HG02571 (cell line): Measurements from ENCODE around the gene C21orf58.
"Not testable (repeated sequence)": the region's sequence is repeated elsewhere in the genome, so short reads cannot be mapped to it uniquely, and the experiment has no call there.

Experiments
- ATAC-seq: cut with Tn5 transposase; IDR thresholded peaks from one replicate; pipeline ENCODE4 v1.9.1; 2021; ENCODE audit warnings: mild to moderate bottlenecking, moderate library complexity; ENCODE audit not compliant: unreplicated experiment

C21orf58 gene

DNA sequence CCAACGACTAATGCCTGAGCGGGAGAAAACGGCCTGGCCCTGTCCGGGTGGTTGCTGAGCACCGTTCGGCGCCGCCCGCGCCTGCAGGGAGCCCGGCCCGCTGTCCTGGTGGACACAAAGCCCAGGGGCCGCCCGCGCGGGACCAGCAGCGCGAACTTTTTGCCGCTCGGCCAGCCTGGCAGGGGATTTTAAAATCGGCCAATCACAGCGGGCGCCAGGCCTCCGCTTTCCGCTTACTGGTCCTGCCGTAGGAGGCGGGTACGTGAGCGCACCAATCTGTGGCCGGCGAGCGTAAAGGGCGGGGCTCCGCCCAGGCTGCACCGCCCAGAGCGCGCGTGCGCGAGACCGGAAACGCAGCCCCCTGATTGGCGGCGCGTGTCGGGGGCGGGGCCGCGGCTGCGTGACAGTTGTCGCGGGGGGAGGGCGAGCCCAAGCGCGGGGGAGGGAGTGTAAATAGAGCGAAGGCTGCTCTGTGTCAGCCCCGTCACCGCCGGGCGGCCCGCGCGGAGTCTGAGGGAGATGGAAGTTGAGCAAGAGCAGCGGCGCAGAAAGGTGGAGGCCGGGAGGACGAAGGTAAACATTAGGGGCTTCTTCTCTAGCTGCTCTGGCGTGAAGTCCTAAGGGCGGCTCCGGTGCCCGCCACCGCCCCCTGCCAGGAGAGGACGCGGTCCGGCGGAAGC, at the start of gene C21orf58, which contains the start of gene PCNT:
TSS of gene C21orf58 (minus strand) at position 161 of the 680 bp plus-strand sequence. CDS start 1,132 bp downstream, outside the sequence.
TSS of gene PCNT (plus strand) at position 447 of the 680 bp plus-strand sequence. CDS start at position 520, 73 bp downstream.
- peak; percentile 75 for ATAC-seq

DNA sequence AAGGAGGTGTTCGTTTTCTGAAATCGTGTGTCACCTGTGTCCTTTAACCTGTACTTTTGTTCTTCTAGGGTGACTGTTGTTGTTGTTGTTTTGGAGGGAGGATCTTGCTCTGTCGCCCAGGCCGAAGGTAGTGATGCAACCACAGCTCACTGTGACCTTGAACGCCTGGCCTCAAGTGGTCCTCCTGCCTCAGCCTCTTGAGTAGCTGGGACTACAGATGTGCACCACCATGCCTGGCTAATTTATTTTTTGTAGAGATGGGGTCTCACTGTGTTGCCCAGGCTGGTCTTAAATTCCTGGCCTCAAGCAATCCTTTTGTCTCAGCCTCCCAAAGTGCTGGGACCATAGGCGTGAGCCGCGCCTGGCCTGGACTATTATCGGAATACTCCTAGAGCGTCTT, 49.3 kb upstream of the C21orf58 start:
- not testable (repeated sequence) for ATAC-seq

DNA sequence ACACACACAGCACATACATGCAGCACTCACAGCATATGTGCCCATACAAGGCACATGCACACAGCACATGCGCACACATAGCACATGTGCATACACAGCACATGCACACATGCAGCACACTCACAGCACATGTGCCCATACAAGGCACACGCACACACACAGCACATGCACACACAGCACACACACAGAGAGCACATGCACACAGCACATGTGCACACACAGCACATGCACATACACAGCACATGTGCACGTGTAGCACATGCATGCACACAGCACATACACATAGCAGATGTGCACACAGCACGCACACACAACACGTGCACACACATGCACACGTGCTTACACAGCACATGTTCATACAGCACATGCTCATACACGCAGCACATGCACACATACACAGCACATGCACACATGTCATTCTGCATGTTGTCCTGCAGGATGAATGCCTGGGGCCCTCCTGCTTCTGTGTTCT, 48.4 kb upstream of the C21orf58 start:
- ATAC-seq, result no peak

DNA sequence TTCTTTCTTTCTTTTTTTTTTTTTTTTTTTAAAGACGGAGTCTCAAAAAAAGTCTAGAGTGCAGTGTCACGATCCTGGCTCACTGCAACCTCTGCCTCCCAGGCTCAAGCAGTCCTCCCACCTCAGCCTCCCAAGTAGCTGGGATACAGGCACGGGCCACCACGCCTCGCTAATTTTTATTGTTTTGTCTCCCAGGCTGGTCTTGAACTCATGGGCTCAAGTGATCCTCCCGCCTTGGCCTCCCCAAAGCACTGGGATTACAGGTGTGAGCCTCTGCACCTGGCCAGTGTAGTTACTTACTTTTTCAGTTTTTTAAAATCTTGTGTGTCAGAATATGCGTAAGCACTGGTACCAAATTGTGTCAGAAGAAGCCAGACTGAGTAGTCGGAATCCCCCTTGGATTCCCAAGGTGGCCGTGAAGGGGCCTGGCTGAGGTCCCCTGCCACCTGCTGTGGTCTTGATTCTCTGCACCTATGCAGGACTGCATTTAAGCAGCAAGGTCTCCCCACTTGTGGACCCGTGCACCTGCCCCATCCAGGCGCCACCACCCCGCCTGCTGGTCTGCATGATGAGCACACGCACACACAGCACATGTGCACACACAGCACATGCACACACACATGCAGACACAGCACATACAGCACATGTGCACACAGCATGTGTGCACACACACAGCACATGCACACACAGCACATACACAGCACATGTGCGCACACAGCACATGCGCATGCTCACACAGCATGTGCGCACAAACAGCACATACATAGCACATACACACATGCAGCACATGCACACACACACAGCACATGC, 47.7 kb upstream of the C21orf58 start:
- no peak for ATAC-seq

DNA sequence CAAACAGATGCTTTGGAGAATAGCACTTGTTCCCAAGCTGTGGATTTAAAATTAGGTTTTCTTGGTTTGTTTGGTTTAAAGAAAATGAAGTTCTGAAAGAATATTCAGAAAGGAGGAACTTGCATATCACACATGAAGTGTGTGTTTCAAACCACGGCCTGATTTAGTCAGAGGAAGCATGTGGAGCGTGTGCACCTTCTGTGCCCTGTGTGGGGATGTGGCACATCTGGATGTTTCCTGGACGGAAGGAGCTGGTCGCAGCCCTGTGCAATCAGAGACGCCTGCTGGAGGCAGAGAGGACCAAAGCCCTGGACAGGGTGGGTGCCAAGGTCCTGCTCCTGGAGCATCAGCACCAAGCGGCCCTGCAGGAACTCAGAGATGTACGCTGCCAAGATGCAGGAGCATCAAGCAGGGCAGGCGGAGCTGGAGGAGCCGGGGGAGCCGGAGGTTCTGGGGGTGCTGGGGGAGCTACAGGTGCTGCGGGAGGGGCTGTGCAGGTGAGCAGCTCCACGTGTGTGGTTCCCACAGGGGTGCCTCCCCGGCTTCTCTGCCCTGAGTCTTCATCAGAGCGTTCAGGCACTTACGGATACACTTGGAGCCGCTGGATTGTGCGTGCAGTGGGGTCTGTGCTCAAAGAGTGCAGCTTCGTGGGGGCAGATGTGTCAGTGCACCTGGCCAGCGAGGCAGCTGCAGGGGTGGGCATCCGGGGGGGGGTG, 46.0 kb upstream of the C21orf58 start:
- ATAC-seq, result no peak

DNA sequence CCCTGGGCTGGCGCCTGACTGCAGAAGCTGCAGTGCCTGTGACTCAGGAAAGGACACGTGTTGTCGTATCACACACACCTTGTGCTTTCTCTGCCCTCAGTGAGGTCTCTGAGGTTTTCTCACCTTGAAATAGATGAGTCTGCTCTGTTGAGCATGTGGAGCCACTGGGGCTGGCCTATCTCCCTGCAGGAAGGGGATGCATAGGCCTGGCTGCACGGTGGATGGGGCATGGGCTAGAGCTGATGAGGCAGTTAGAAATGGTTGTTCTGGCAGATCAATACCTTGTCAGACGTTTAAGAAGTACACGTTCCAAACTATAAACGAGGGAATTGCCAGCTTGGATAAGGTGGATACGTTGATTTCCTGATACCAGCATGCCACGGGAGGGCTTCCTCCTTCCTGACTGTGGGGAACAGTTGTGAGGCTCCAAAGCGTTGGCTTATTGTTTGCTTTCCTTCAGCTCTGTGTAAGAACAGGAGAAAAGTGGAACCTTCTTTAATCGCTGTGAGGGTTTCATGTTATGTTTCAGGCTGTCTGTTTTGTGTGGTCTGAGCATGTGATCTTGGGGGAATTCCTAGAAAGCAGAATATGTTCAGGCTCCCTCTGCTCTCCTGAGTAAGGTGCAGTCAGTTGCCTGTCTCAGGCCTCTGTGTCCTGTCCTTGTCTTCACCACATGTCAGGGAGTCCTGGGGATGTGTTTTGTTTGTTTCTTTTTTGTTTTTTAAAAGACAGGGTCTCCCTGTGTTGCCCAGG, 45.0 kb upstream of the C21orf58 start:
- ATAC-seq, result no peak

DNA sequence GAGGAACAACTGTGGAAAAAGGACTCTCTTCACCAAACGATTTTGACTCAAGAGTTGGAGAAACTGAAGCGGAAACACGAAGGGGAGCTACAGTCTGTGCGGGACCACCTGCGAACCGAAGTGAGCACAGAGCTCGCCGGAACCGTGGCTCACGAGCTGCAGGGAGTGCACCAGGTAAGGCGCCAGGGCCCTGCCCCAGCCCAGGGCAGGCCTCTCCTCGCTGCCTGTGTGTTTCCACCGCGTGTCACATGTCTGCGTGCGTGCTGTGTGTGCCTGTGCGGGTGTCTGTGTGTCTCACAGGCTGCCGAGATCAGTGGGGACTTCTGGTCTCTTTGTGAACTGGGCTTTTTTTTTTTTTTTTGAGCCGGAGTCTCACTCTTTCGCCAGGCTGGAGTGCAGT, 43.3 kb upstream of the C21orf58 start:
- ATAC-seq, result no peak

DNA sequence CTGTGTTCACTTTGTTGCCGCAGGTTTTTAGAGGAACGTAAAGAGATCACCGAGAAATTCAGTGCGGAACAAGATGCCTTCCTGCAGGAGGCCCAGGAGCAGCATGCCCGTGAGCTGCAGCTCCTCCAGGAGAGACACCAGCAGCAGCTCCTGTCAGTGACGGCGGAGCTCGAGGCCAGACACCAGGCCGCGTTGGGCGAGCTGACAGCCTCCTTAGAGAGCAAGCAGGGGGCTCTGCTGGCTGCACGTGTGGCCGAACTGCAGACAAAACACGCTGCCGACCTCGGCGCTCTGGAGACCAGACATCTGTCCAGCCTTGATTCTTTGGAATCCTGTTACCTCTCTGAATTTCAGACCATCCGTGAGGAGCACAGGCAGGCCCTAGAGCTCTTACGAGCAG, 42.9 kb upstream of the C21orf58 start:
- no peak for ATAC-seq

DNA sequence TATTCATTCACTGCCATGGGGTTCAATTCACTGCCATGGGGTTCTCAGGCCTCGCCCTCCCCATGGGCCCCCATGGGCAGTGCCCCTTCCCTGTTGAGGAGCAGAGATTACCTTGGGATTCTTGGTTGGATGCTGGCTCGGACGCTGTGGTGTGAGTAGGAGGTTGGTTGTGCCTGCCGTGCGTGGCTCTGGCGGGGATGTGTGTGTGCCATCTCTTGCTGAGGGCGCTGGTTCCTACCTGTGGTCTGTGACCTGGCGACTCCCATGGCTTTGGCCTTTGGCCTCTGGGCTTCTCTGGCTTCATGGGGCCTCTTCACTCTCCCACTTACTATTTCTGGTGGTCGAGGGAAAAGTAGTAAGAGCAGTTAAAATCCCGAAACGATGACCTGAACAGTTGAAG, 42.4 kb upstream of the C21orf58 start:
- ATAC-seq, result no peak

DNA sequence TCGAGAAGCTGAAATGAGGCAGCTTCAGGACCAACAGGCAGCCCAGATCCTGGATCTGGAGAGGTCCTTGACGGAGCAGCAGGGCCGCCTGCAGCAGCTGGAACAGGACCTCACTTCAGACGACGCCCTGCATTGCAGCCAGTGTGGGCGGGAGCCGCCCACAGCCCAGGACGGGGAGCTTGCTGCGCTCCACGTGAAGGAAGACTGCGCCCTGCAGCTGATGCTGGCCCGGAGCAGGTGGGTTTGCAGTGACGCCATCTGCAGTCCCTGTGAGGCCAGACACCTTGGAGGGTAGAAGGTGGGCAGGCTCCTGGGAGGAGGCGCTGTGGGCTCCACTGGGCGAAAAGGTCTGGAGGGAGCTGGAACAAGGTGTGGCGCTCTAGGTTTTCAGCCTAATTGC, 40.0 kb upstream of the C21orf58 start:
- no peak for ATAC-seq

DNA sequence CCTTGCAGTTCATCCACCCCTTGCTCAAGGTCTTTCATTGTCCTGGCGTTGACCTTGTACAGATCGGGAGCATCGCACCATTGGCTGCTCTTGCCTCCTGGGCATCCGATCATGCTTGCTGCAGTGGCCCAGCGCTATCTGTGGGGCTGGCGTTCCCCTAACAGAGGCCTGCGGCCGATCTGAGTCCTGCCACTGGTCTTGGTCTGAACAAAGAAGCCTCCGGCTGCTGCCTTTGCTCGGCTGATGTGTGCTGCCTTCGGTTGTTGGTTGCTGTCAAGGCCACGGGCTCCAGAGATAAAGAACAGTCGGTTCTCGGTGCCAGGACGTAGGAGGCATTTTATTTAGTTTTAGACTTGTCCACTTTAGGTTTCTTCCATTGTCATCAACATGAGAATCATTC, 39.3 kb upstream of the C21orf58 start:
- no peak for ATAC-seq

DNA sequence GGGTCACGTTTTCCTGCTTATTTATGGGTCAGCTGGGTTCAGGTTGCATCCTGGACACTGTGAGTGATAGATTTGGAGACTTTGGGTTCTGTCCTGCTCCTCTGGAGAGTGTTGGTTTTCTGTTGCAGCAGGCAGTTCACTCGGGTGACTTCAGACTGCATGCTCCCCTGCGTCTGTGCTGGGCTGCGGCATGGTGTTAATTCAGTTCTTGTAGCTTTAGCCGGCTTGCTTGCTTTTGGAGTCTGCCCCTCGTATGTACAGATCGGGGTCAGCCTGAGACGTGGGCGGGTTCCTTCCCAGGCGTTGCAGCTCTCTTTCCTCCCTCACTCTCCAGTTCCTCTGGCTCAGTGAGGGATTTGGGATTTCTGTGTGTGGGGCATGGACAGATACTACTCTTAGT, 38.3 kb upstream of the C21orf58 start:
- no peak for ATAC-seq

DNA sequence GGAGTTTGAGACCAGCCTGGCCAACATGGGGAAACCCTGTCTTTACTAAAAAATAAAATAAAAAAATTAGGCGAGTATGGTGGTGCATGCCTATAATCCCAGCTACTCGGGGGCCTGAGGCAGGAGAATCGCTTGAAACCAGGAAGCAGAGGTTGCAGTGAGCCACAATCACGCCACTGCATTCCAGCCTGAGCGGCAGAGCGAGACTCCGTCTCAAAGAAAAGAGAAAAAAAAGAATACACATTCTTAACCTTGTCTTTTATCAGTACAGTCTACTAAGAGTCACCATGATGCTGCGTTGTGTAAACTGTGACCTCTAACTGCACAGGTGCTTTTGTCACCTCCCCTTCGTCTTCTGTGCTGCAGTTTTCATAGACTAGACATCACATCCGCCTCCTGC, 37.5 kb upstream of the C21orf58 start:
- ATAC-seq, result no peak

DNA sequence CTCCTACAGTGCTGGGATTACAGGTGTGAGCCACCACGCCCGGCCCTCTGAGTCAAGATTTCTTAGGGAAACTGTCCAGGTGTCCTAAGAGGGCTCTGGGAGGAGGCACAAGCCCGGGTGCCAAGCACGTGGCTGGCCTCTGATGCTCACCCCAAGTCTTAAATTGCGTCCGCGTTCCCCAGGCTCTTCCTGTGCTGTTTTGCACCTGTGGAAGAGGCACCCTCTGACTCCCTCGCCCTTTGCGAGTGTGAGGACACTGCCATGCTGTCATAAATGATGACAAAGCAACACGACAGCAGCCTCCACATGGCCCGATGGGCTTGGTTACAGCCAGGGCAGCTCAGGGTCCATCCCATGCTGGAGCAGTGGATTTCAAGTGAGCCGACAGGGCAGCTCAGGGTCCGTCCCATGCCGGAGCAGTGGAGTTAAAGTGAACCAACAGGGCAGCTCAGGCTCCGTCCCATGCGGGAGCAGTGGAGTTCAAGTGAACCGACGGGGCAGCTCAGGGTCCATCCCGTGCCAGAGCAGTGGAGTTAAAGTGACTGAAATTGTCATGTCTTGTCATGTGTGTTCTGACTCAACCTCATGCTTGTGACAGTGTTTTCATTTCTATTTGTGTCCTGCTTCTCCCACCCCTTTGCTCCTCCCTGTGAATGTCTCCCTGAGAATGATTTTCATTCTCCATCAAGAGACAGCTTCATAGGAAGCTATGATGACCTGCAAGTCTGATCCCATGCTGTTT, 34.2 kb upstream of the C21orf58 start:
- ATAC-seq, result no peak

DNA sequence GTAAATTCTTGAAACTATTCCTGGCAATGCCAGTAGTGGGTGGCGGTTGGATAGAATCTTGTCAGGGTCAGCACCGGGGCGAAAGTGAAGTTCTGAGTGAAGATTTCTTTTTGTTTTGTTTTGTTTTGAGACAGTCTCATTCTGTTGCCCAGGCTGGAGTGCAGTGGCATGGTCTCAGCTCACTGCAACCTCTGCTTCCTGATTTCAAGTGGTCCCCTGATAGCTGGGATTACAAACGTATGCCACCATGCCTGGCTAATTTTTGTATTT, 33.6 kb upstream of the C21orf58 start:
- ATAC-seq, result no peak

DNA sequence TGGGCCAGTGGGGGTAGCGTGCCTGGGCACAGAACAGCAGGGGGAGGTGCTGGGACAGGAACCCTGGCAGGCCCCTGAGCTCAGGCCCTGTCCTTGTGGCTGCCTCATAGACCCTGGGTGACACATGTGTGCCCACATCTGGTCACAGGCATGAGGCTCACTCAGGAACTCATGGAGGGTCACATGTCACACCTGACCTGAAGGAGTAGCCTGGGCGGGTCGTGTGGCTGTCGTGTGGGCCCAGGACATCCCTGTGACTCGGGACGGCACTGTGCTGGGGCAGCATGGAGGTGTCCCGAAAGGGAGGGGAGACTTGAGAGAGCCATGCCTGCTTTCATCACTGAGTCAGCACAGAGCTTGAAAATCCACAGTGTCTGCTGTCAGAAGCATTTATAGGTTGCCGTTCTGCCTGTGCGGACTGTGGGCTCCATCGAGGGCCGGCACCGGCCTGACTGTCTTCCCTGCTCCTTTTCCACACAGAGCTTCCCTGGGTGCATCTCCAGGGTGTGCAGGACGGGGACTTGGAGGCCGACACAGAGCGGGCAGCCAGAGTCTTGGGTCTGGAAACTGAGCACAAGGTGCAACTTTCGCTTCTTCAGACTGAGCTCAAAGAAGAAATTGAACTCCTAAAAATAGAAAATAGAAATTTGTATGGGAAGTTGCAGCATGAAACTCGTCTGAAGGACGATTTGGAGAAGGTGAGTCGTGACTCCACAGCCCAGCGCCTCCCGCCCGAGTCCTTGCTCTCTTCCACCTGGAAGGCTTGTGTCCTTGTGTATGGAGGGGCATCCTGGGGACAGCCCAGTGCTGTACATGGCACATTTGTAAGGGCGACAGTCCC, 33.0 kb upstream of the C21orf58 start:
- ATAC-seq, result no peak

DNA sequence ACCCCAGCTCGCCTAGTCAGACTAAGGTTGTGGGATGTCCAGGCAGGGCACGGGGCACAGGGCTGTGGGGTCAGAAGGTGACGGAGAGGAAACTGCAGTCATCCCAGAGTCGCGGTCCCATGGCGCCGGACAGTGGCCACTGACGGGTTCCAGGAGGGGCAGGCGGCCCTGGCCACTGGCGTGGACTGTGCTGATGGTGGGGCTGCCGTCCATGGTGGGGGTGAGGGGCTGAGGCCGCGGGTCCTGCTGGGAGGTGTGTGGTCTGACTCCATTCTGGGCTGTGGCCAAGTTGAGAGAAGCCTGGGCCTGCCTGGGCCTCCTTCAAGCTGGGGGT, 32.3 kb upstream of the C21orf58 start:
- no peak for ATAC-seq

DNA sequence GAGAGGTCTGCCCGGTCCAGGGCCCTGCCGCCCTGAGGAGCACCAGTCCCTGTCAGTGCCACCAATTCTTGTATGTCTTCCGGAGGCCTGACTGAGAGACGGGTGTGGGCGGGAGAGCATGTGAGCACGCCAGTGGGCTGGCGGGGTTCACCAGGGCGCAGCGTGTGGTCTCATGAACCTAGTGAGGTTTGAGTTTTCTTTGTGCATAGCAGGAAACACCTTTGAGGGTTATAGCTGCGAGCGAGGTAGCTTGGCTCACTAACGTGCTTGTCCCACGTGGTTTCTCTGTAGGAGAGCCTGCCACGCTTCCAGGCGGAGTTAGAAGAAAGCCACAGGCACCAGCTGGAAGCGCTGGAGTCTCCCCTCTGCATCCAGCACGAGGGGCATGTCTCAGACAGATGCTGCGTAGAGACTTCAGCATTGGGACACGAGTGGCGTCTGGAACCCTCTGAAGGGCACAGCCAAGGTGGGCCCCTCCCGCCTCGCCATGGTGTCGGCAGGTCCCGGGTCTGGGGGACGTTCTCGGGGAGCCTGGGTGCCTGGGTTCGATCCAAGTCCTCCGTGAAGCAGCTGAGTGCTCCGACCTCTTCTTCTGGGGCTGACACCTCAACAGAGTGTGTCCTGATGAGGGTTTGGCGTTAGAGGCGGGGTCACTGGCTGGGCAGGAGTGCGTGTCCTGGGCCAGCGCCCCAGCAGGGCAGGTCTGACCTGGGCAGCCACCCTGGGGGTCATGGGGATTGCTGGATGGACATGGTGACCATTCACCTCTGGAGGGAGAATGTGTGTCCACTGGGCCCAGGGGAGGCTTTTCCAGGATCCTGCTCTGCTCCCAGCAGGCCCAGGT, 31.7 kb upstream of the C21orf58 start:
- no peak for ATAC-seq

DNA sequence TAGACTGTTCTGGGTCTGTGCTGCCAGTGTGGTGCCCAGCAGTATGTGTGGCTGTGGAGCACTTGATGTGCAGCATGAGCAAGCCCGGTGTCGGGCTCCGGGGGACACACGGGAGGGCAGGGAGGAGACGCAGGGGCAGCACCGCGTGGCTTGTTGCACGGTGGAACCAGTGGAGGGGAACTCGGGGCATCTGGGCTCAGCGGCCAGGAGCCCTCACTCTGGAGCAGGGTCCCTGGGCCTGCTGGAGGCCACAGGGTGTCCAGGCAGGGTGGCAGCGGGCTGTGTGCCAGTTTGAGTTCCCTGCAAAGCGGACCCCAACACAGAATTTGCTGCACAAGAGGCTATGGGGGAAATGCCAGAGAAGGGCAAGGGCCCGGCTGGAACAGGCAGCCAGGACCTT, 30.8 kb upstream of the C21orf58 start:
- no peak for ATAC-seq
